NCI-H1436 (cell line): ENCODE data around the gene CNGA3.
"Not testable (repeated sequence)": the region's sequence is repeated elsewhere in the genome, so short reads cannot be mapped to it uniquely, and the experiment has no call there.

Experiments
- DNase-seq: peaks from one replicate; lab custom pipeline; 2025; lab: John Stamatoyannopoulos, UW

The CNGA3 gene

DNA sequence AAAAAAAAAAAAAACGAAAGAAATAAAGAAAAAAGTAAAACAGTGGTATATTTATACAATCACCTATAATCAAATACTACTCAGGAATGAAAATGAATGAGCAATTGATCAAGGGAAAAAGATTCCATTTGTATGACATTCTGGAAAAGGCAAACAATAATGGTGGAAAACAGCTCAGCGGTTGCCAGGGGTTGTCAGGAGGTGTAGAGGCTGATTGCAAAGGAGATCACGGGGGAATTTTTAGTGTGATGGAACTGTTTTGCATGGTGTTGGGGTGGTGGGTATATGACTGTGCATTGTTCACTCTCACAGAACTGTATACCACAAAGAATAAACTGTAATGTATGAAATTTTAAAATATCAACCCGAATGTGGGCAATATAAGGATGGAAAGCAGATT lies 52.9 kb downstream of the CNGA3 start:
- DNase-seq: no peak

DNA sequence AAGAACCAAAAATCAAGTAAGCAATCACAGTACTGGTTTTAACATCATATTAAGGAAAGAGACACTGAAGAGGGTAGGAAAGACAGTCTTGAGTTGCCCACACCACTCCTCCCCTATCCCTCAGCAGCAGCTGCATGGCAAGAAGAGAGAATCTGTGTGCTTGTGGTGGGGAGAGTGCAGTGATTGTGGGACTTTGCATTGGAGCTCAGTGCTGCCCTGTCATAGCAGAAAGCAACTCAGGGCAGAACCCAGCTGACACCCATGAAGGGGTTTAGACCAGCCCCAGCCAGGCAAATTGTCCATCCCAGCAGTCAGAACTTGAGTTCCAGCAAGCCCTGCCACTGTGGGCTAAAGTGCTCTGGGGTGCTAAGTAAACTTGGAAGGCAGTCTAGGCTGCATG lies 57.6 kb downstream of the CNGA3 start:
- DNase-seq: no peak

DNA sequence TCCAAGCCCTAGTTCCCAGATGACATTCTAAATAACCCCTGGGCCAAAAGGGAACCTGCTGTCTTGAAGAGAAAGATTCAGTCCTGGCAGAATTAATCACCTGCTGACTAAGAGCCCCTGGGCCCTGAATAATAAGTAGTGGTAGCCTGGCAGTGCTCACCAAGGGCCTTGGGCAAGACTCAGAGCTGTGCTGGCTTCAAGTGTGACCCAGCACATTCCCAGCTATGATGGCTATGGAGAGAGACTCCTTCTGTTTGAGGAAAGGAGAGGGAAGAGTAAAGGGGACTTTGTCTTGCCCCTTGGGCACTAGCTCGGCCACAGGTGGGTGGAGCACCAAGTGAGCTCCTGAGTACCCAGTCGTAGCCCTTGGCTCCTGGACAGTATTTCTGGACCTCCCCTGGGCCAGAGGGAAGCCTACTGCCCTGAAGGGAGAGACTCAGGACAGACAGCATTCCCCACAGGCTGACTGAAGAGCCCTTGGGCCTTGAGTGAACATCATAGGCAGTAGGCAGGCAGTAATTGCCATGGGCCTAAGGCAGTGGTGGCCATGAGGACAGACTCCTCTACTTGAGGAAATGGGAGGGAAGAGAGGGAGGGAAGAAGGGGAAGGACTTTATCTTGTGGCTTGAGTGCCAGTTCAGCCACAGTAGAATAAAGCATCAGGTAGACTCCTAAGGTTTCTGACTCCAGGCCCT lies 58.4 kb downstream of the CNGA3 start:
- no peak for DNase-seq

DNA sequence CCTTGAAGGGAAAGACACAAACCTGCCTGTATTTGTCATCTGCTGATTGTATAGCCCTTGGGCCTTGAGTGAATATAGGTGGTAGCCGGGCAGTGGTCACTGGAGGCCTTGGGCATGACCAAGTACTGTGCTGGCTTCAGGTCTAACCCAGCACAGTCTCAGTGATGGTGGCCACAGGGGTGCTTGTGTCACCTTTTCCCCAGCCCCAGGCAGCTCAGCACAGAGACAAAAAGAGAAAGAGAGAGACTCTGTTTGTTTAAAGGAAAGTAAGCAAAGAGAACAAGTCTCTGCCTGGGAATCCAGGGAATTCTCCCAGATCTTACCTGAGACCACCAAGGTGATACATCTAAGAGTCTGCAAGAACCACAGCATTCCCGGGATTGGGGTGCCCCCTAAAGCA lies 59.0 kb downstream of the CNGA3 start:
- no peak for DNase-seq

DNA sequence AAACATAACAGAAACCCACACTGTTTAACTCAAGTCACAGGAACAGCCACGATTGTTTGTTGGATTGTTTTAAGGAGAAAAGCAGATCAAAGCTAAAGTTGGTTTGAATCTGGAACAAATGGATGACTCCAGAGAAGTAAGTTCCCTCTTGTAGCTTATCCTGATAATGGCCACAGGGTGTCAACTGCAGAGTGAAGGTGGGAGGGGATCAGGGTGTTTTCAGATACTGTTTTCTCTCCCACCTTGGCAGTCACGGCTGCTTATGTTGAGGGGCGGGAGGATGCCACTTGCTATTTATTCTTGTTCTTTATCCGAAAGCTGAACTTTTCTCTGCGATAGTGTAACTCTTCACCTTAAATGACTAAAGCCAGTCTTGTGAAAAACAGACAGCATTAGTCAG lies 61.9 kb downstream of the CNGA3 start:
- no peak for DNase-seq

DNA sequence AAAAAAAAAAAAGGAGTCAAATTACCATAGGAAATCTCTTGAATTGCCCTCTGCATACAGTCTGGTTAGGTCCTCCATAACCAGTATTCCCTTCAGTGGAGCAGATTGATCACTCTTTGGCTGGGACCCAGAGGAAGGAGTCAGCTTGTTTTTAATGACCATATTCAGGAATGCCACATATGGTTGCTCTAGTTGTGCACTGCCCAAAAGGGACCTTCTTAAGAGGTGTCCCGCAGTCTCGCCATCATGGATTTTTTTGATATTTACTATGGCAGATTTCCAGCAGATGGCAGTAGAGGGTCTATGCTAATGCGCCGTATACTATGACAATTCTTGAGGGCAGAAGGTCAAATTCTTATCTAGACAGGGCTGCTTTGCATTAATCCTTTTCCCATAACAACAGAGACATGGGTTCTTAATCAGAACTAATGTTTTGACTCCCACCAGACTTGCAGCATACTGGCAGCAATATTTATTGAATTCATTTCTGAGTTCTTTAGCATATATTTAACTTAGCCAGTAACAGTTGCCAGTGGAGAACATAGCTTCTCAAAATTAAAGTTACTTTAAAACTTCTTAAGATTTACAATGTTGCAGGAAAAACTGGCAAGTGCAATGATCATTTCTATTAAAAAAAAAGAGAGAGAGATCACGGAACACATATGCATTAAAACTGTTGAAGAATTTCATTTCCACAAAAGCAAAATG lies 66.6 kb downstream of the CNGA3 start:
- peak; percentile 46 for DNase-seq

DNA sequence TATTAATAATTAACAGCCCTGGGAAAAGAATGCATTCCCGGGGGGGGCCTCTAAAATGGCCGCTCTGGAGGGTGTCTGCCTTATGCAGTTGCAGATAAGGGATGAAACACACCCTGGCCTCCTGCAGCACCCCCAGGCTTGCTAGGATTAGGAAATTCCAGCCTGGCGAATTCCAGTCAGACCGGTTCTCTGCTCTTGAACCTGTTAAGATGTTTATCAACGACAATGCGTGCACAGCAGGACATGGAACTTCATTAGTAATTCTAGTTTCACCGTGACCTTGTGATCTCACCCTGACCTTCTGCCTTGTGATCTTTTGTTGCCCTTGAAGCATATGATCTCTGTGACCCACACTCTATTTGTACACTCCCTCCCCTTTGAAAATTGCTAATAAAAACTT lies 68.0 kb downstream of the CNGA3 start:
- DNase-seq: not testable (repeated sequence)

DNA sequence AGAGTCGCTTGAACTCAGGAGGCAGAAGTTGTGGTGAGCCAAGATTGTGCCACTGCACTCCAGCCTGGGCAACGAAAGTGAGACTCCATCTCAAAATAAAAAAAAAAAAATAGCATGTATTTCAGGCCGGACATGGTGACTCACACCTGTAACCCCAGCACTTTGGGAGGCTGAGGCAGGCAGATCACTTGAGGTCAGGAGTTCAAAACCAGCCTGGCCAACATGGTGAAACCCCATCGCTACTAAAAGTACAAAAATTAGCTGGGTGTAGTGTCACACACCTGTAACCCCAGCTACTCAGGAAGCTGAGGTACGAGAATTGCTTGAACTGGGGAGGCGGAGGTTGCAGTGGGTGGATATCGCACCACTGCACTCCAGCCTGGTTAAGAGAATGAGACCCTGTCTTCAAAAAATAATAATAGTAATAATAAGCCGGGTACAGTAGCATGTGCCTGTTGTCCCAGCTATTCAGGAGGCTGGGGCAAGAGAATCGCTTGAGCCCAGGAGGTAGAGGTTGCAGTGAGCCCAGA lies 69.5 kb downstream of the CNGA3 start:
- DNase-seq: not testable (repeated sequence)

DNA sequence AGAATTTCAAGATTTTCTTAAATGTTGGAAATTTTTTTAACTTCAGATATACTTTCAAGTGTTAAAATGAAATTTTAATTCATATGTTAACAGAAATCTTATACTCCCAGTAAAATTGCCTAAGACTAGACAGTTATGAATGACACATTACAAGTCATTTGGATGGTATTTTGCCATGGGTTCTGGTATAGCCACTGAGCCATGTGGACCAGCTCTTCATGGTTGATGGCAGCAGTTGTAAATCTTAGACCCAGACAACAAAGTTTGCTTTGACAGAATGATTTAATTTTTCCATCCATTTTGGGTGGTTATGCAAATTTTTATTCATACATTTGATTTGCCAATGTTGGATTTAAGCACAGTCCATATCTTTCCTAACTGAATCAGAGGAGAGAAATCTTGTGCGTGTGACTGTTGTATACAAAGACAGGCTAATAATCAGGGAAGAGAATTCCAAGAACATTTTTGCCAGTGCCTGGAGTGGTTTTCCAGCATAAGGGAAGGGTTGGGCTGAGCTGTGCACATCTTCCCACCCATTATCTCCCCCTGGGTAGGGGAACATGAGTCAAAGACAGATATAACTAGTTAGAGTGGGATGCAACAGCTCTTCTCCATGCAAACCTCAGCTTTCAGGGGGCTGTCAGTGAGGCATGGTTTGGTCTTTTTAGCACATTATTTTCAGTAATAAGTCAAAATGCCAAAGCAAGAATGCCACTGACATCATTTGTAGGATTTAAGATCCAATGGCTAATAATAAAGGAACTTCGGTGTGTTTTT lies 70.3 kb downstream of the CNGA3 start:
- DNase-seq: no peak

DNA sequence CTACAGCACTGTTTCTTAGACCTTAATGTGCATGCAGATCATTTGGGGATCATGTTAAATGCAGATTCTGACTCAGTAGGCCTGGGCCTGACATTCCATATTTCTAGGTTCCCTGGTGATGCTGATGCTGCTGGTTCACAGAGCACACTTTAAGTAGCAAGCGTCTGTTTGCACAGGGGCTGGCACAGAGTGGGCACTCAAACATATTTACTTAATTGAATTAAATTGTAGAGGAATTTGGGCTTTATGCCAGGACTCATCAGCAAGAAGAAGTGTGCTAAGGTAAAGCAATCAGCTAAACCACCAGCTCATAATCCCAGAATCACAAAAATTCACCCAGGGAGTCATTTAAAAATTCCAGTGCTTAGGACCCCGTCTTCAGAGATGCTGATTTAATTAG lies 73.3 kb downstream of the CNGA3 start:
- DNase-seq: no peak

DNA sequence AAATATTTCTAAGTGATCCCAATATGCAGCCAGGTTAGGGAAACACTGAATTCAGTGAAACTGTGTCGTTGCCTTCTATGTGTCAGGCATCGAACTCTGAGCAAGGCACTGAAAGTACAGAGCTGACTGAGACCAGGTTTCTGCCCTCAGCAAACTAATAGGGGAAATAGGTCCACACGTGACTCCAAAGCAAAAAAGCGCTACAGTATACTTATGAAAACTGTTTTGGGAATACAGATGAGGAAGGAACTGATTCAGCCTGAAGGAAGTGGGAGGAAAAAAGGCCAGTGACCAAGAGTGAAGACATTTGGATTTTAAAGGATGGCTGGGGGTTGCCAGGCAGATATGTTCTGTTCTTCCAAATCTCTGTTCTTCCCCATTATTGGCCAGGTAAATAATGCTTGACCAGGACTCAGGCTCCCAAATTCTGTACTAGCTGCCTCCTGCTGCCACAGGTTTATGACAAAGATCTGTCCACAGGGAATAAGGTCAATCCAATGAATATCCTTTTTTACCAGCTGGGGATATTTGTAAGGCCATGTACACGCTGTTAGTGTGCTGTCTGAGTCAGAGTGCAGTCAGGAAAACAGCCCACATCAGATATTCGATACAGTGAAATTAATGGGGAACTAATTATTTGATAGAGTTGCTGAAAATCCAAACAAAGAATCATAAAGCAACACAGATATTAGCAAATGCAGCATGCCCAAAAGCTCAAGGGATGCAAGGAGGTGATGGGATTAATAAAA lies 73.9 kb downstream of the CNGA3 start:
- DNase-seq: no peak

DNA sequence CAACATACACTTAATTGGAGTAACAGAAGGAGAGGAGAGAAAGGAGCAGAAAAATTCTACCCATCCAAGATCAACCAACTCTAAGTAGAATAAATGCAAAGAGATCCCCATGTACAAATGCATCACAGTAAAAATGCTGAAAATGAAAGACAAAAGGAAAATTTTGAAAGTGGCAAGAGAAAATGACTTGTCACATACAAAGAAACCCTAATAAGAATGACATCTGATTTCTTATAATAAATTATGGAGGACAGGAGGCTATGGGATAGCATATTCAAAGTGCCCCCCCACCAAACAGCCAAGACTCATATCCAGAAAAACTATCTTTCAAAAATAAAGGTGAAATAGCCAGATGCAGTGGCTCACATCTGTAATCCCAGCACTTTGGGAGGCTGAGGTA lies 76.2 kb downstream of the CNGA3 start:
- no peak for DNase-seq

DNA sequence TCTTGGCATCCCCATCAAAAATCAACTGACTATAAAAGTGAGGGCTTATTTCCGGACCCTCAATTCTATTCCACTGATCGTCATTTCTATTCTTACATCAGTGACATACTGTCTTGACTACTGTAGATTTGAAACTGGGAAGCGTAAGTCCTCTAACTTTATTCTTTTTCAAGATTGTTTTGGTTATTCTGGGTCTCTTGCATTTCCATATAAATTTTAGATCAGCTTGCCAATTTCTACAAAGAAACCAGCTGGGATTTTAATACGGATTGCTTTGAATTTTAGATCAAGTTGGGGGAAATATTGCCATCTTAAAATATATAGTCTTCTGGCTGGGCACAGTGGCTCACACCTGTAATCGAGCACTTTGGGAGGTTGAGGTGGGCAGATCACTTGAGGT lies 80.5 kb downstream of the CNGA3 start:
- no peak for DNase-seq

DNA sequence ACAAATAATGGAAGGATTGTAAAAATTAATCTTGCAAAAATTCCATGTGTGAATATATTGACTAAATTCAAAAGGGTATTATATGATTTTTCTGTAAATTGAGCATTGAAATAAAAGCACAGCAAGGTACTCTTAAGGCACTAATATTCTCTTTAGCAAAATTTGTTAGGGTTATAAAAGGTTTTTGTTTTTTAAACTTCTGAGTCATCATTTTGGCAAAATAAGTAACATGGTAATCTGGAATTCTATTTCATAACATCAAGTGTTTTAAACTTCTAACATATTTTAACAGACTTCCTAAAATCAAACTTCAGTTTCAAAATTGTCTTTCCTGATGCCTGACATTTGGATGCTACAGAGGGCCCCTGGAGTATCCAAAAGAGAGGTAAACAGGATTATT lies 85.9 kb downstream of the CNGA3 start:
- no peak for DNase-seq

DNA sequence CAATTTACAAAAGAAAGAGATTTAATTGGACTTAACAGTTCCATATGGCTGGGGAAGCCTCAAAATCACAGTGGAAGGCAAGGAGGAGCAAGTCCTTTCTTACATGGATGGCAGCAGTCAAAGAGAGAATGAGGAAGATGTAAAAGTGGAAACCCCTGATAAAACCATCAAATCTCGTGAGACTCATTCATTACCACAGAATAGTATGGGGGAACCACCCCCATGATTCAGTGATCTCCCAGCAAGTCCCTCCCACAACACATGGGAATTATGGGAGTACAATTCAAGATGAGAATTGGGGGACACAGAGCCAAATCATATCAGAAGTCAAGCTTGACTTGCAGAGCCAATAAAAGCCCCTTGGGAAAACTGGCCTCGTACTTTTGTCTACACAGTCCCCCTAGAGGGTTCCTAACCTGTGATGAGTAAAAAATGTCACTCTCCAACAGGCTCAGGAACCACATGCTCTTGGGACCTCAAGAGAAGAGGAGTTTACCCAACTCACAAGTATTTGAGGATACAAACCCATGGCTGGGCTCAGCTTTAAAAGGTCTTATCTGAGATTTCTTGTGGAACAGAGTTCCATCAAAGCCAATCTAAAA lies 87.2 kb downstream of the CNGA3 start:
- no peak for DNase-seq

DNA sequence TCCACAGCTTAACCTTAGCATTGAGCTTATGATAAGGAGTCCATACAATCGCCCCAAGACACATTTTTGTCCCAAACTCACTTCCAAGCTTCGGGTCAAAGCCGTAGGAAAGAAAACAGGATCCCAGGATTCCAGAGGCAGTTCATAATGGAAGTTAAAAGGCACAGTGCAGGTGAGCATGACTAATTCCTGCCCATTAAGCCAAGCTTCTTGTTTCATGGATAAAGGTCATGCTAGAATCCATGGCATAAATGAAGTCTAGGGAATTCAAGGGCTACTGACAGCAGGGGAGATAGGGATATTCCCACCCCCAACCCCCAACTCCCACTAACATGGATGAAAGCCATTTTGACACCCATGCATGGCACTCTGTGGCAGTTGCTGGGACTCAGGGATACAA lies 88.2 kb downstream of the CNGA3 start:
- DNase-seq: no peak

DNA sequence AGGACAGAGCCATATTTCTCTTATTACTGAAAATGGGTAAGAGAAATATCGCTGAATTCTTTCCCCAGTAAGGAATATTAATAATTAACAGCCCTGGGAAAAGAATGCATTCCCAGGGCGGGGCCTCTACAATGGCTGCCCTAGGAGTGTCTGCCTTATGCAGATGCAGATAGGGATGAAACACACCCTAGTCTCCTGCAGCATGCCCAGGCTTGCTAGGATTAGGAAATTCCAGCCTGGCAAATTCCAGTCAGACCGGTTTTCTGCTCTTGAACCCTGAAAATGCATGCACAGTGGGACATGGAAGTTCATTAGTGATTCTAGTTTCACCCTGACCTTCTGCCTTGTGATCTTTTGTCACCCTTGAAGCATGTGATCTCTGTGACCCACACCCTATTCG lies 89.4 kb downstream of the CNGA3 start:
- DNase-seq: not testable (repeated sequence)

DNA sequence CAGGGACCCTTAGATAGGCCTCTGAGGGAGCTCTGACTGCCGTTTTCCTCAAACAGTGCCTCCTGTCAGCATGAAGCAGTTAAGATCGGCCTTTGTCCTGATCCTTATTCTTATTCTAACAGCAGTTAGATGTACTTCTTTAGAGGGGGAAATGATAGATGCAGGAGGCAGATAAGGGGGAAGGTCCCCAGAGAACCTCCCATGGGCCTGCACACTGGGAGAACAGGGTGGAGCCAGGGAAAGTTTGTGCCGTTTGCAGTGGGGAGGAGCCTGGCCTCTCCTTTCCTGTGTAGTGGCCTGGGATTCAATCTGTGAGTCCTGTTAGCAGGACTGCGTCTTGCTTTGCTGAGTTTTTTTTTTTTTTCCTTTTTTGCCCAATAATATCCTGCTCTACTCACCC lies 90.5 kb downstream of the CNGA3 start:
- no peak for DNase-seq

DNA sequence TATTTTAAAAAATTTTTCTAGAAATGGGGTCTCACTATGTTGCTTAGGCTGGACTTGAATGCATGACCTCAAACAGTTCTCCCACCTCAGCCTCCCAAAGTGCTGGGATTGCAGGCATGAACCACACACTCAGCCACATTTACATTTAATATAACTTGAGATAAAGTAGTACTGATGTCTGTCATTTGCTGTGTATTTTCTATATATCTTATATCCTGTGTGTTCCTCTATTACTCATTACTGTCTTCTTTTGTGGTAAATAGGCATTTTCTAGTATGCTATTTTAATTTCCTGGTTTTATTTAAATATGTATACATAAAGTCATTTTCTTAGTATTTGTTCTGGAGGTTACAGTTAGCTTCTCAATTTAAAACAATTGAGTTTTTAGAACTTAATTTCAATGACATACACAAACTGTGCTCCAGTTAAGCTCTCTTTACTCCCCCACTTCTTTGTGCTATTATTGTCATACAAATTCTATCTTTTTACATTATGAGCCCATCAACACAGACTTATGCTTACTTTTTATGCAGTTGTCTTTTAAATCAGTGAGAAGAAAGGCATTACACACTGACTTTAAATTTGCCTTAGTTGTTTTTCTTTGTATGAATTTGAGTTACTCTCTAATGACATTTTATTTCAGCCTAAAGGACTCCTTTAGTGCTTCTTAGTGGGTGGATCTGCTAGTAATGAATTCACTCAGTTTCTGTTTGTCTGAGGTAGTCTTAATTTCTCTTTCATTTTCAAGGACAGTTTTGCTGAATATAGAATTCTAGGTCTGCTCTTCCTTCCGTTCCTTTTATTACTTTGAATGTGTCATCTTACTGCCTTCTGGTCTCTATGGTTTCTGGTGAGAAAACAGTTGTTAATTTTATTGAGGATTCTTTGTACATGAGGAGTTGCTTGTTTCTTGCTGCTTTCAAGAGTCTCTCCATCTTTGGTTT lies 92.2 kb downstream of the CNGA3 start:
- no peak for DNase-seq

DNA sequence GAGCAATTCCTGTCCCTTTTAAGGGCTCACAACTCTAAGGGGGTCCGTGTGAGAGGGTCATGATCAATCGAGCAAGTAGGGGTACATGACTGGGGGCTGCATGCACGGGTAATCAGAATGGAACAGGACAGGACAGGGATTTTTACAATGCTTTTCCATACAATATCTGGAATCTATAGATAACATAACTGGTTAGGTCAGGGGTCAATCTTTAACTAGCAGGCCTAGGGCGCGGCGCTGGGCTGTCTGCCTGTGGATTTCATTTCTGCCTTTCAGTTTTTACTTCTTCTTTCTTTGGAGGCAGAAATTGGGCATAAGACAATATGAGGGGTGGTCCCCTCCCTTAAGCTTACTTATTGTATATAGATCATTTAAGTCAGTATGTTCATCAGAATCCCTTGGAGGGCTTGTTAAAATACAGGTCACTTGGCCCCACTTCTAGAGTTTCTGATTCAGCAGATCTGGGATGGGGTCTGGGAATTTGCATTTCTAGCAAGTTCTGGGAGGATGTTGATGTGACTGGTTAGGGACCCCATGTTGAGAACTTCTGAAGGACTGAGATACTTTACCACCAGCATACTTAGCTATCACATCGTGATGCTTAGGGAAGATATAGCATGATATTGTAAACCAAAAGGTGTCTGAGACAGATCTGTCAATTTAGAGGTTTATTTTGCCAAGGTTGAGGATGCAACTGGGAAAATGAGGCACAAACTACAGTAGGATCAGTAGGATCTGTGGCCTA lies 95.6 kb downstream of the CNGA3 start:
- DNase-seq: no peak
